Upper lobe of right lung (tissue), 1 donor: ENCODE data around the gene TPR. TPM values are rescaled to one million over a fixed set of nuclear protein-coding genes. Genes with fewer than 3 reads are reported as not detected.
"Not testable (repeated sequence)": the region's sequence is repeated elsewhere in the genome, so short reads cannot be mapped to it uniquely, and the experiment has no call there.

Source experiments
- ATAC-seq: fragments of 200-7000 bp; cut with Tn5 transposase; one replicate; pipeline ENCODE4 v1.9.1; 2020; ENCODE audit warnings: mild to moderate bottlenecking, moderate library complexity
- DNase-seq: peaks from one replicate; pipeline ENCODE4 v3.0.0-alpha.2; 2020
- H3K27ac ChIP-seq: fragments of 200-600 bp; one replicate; pipeline ENCODE4 v1.8.0; 2022
- H3K27me3 ChIP-seq: fragments of 200-600 bp; one replicate; pipeline ENCODE4 v1.8.0; 2022; ENCODE audit warnings: mild to moderate bottlenecking
- H3K36me3 ChIP-seq: fragments of 200-600 bp; one replicate; pipeline ENCODE4 v1.8.0; 2022
- H3K4me1 ChIP-seq: fragments of 200-600 bp; one replicate; pipeline ENCODE4 v1.8.0; 2022
- H3K4me3 ChIP-seq: fragments of 200-600 bp; one replicate; pipeline ENCODE4 v1.8.0; 2022; ENCODE audit warnings: mild to moderate bottlenecking
- H3K9me3 ChIP-seq: fragments of 200-600 bp; one replicate; pipeline ENCODE4 v1.8.0; 2022
- CTCF ChIP-seq: fragments of 200-600 bp; IDR thresholded peaks from one replicate; pipeline ENCODE4 v1.8.0; 2022; ENCODE audit warnings: antibody characterized with exemption
- intact Hi-C: fragments of 100-400 bp; cut with DNase I; formaldehyde crosslinking; loops from one replicate; pipeline ENCODE4 v1.11.0; 2022
- total RNA-seq: library from RNA; stranded (reverse); fragmentation: NEBNext Ultra II Directional; extraction: Animal tissue kit (Norgen Biotek cat#: 25700); gene quantifications from one replicate; pipeline ENCODE4 v1.2.1, GENCODE V29; 2021
- donor health status: DM: no; HTN: yes; CAD: no; lungs with severe emphysema.

Gene TPR
- total RNA-seq, 1 donor from 2014 or later, result 83.4 TPM

- H3K36me3 ChIP-seq, result peaks cover 93% of the 10 kb centered on the region
- intact Hi-C loops, result no loop called here
Observed at GRCh38 chr1:186391841-186392240, 16.8 kb upstream of the TPR start.

GRCh38 chr1:186390925-186391324 lies 15.9 kb upstream of the TPR start:
- intact Hi-C loops, result no loop called here
- peaks cover 93% of the 10 kb centered on the region for H3K36me3 ChIP-seq
- H3K27me3 ChIP-seq, result no peaks in the 10 kb centered on the region
- ATAC-seq (no peak), DNase-seq (no peak)
- no peak overlapping the region for H3K4me3 ChIP-seq
- H3K27ac ChIP-seq, result no peak overlapping the region
- no peaks in the 10 kb centered on the region for H3K9me3 ChIP-seq
- no peaks in the 10 kb centered on the region for H3K4me1 ChIP-seq
- TF ChIP-seq CTCF, result no peak

More at GRCh38 chr1:186391841-186392240, 16.8 kb upstream of the TPR start:
- H3K9me3 ChIP-seq, result no peaks in the 10 kb centered on the region
- no peak for DNase-seq
- H3K27ac ChIP-seq, result no peak overlapping the region
- no peak overlapping the region for H3K4me3 ChIP-seq
- no peaks in the 10 kb centered on the region for H3K27me3 ChIP-seq
- H3K4me1 ChIP-seq, result no peaks in the 10 kb centered on the region
- no peak for ATAC-seq
- TF ChIP-seq CTCF, result no peak

- H3K36me3 ChIP-seq, result peaks cover 93% of the 10 kb centered on the region
- no peaks in the 10 kb centered on the region for H3K4me1 ChIP-seq
- TF ChIP-seq CTCF, result no peak
- H3K27ac ChIP-seq, result no peak overlapping the region
- DNase-seq (no peak), ATAC-seq (no peak)
- H3K4me3 ChIP-seq, result no peak overlapping the region
- H3K9me3 ChIP-seq, result no peaks in the 10 kb centered on the region
- H3K27me3 ChIP-seq, result no peaks in the 10 kb centered on the region
- intact Hi-C loops, result no loop called here
Observed at GRCh38 chr1:186386725-186387383, 11.8 kb upstream of the TPR start.

- Histone ChIP-seq H3K9me3 (no peaks in the 10 kb centered on the region), H3K4me1 (peaks cover 19% of the 10 kb centered on the region), H3K27me3 (no peaks in the 10 kb centered on the region), H3K27ac (peak overlapping the region; percentile 95), H3K36me3 (peaks cover 35% of the 10 kb centered on the region), H3K4me3 (peak overlapping the region; percentile 83)
- intact Hi-C loops, result no loop called here
- ATAC-seq (peak; percentile 5), DNase-seq (no peak)
- TF ChIP-seq CTCF, result no peak
Observed at GRCh38 chr1:186375929-186376319, 871 bp upstream of the TPR start.

GRCh38 chr1:186374303-186375151 lies 526 bp downstream of the TPR start:
- H3K36me3 ChIP-seq, result peaks cover 35% of the 10 kb centered on the region
- H3K9me3 ChIP-seq, result no peaks in the 10 kb centered on the region
- H3K27me3 ChIP-seq, result no peaks in the 10 kb centered on the region
- H3K4me1 ChIP-seq, result peaks cover 19% of the 10 kb centered on the region
- no peak for TF ChIP-seq CTCF
- intact Hi-C loops, result no loop called here
- H3K27ac ChIP-seq, result peak overlapping the region; percentile 95
- ATAC-seq (no peak), DNase-seq (no peak)
- H3K4me3 ChIP-seq, result peak overlapping the region; percentile 83

- H3K27ac ChIP-seq, intact Hi-C loops, H3K4me3 ChIP-seq, H3K27me3 ChIP-seq, H3K4me1 ChIP-seq, DNase-seq, ATAC-seq, H3K9me3 ChIP-seq: not testable (repeated sequence)
- peaks cover 99% of the 10 kb centered on the region for H3K36me3 ChIP-seq
Observed at GRCh38 chr1:186347837-186348691, 27.0 kb downstream of the TPR start.
